Endothelial cell of umbilical vein (primary cell): Measurements from ENCODE around the gene EPHA8.

ENCODE experiments used
- CTCF ChIP-seq, 2 donors: IDR thresholded peaks; 1 replicate in 1 of 2; 2 replicates in 1 of 2; pipeline ENCODE4 v1.5.1; 2011; ENCODE audit warnings: low read length in 2 of 2, mild to moderate bottlenecking in 2 of 2, moderate library complexity in 2 of 2, control low read depth in 1 of 2, inconsistent platforms in 1 of 2, low read depth in 1 of 2; ENCODE audit not compliant: insufficient read depth in 1 of 2; ENCODE audit errors: extremely low read depth in 1 of 2
- MAX ChIP-seq: IDR thresholded peaks from 2 replicates; pipeline ENCODE4 v1.6.1; 2011; ENCODE audit not compliant: insufficient read depth, insufficient read length
- POLR2A ChIP-seq: IDR thresholded peaks from 2 replicates; pipeline ENCODE4 v1.6.1; 2012; ENCODE audit warnings: low read depth, mild to moderate bottlenecking, control low read depth, low read length

GRCh38 chr1:22563671-22564602 lies 648 bp downstream of the EPHA8 start:
- TF ChIP-seq MAX (no peak), POLR2A (no peak), CTCF (IDR thresholded peaks at IDR 0.05; ENCODE audit: extremely low read depth in 1 of 2, insufficient read depth in 1 of 2, low read depth in 1 of 2, low read length in 2 of 2) (no peak)
